GM19193 (cell line): Measurements from ENCODE around the gene ASXL1.

Source experiments
- POLR2A ChIP-seq: IDR thresholded peaks from 4 replicates; pipeline ENCODE4 v1.6.1; 2011; ENCODE audit not compliant: insufficient read depth, insufficient read length; ENCODE audit errors: extremely low read depth

ASXL1 gene

GRCh38 chr20:32421290-32421689, 63.2 kb downstream of the ASXL1 start:
- no peak for TF ChIP-seq POLR2A

- no peak for TF ChIP-seq POLR2A
These were observed 69.9 kb downstream of the ASXL1 start for GRCh38 chr20:32427996-32428395.

- TF ChIP-seq POLR2A: no peak
These were observed 71.2 kb downstream of the ASXL1 start for GRCh38 chr20:32429343-32429742.

GRCh38 chr20:32429745-32430360, 71.7 kb downstream of the ASXL1 start:
- TF ChIP-seq POLR2A: no peak

GRCh38 chr20:32431457-32431856, 73.3 kb downstream of the ASXL1 start:
- no peak for TF ChIP-seq POLR2A

- no peak for TF ChIP-seq POLR2A
These were observed 74.1 kb downstream of the ASXL1 start for GRCh38 chr20:32432277-32432676.

GRCh38 chr20:32433311-32434021, 75.3 kb downstream of the ASXL1 start:
- no peak for TF ChIP-seq POLR2A

GRCh38 chr20:32434434-32434833, 76.3 kb downstream of the ASXL1 start:
- no peak for TF ChIP-seq POLR2A

GRCh38 chr20:32435449-32436107, 77.4 kb downstream of the ASXL1 start:
- no peak for TF ChIP-seq POLR2A

GRCh38 chr20:32436142-32436861, 78.2 kb downstream of the ASXL1 start:
- no peak for TF ChIP-seq POLR2A

GRCh38 chr20:32436968-32437367, 78.8 kb downstream of the ASXL1 start:
- TF ChIP-seq POLR2A: no peak

- TF ChIP-seq POLR2A: no peak
These were observed 79.4 kb downstream of the ASXL1 start for GRCh38 chr20:32437391-32438074.

- TF ChIP-seq POLR2A: no peak
These were observed 80.3 kb downstream of the ASXL1 start for GRCh38 chr20:32438331-32438858.

- TF ChIP-seq POLR2A: no peak
These were observed 81.2 kb downstream of the ASXL1 start for GRCh38 chr20:32439132-32439829.
